Measurements from ENCODE around the gene OOEP.
"Not testable (repeated sequence)": the region's sequence is repeated elsewhere in the genome, so short reads cannot be mapped to it uniquely, and the experiment has no call there.

OOEP gene

DNA sequence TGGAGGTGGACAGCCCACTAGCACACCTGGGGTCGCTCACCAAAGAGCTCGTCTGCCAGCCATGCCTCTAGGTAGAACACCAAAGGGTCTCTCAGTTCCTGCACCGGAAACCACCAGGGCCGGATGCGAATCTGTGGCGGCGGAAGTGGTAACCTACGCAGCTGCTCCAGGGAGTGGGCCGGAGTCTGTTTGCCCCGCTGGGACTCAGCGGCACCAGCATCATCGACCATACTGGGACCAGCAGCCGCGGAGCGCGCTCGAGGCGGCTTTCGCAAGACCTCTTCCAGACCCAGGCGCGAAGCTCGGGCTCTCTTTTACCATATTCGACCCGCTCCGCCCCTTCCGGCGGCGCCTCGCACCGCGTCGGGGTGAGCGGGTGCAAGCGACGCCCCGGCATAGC lies at the start of gene OOEP:
Gene OOEP (minus strand): TSS at position 335 of the 400 bp plus-strand sequence. CDS start 105 bp downstream, at position 230.
- DNase-seq = no peak

DNA sequence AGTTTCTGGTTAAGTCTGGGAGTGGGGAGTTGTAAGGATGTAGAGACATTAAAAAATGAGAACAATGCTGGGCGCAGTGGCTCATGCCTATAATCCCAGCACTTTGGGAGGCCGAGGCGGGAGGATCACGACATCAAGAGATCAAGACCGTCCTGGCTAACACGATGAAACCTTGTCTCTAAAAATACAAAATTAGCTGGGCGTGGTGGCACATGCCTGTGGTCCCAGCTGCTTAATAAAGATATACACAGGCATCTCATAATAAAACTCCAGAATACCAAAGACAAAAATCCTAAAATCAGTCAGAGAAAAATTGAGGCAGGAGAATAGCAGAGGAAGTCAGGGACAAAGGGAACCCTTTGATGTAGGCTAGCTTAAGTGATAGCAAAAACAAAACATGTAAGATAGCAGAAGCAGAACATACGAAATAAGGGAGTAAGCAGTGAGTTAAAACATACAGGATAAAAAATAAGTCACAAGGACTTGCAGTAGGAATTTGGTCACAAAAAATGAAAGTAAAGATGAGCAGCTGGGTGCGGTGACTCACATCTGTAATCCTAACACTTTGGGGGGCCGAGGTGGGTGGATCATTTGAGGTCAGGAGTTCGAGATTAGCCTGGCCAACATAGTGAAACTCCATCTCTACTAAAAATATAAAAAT lies 48.5 kb upstream of the OOEP start:
- DNase-seq = no peak

DNA sequence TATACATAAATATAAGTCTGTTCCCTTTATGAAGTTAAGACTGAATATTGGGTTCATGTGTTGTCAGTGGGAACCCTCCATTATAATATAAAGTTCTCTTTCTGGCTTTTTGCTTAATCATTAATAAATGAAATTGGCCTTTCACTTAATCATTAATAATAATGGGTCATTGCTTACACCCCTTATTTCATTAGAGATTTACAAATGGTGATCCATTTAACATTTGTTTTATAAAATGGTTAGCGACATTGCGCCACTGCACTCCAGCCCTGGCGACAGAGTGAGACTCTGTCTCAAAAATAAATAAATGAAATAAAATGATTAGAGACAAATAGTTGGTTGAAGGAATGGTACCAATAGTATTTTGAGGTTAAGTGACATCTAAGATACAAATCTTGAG lies 43.4 kb upstream of the OOEP start:
- no peak for DNase-seq

DNA sequence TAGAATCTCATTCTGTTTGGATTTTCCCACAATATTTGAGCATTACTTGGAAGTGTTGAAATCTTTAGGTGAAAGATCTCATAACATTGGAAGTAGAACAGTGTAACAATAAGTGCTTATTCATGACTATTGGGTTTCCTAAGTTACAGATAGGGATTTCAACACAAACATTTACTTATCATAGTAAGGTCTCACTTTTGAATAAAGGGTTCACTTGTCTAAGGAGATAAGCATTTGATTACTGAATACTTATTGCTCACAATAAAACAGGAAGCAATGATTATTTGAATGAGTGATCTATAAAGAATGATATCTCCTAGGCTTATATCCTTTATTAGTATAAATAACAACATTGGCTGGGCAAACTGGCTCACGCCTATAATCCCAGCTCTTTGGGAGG lies 39.7 kb upstream of the OOEP start:
- DNase-seq = no peak

DNA sequence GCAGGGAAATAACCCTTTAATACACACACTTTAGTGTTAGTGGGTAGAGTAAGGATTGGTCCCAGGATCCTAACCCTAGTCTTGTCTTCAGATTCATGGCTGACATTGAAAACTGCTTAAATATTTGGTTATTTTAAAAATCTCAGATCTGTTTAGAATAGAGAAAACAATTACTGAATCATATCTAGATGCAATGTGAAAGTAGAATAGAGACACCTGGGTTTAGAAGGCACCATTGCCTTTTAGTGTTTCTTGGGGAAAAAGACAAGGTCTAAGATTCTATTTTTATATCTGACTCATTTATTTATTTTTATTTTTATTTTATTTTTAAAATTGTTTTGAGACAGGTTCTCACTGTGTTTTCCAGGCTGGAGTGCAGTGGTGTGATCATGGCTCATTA lies 31.0 kb upstream of the OOEP start:
- DNase-seq = no peak

DNA sequence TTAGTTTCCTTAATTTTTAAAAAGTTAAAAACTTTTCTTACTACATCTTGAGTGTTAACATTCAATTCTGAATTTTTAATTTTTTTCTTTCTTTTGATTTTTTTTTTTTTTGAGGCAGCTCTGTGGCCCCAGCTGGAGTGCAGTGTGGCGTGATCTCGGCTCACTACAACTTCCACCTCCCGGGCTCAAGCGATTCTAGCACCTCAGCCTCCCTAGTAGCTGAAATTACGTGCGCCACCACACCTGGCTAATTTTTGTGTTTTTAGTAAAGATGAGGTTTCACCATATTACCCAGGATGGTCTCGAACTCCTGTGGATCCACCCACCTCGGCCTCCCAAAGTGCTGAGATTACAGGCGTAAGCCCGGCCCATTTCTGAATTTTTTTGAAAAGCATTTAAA lies 26.2 kb upstream of the OOEP start:
- DNase-seq = no peak

DNA sequence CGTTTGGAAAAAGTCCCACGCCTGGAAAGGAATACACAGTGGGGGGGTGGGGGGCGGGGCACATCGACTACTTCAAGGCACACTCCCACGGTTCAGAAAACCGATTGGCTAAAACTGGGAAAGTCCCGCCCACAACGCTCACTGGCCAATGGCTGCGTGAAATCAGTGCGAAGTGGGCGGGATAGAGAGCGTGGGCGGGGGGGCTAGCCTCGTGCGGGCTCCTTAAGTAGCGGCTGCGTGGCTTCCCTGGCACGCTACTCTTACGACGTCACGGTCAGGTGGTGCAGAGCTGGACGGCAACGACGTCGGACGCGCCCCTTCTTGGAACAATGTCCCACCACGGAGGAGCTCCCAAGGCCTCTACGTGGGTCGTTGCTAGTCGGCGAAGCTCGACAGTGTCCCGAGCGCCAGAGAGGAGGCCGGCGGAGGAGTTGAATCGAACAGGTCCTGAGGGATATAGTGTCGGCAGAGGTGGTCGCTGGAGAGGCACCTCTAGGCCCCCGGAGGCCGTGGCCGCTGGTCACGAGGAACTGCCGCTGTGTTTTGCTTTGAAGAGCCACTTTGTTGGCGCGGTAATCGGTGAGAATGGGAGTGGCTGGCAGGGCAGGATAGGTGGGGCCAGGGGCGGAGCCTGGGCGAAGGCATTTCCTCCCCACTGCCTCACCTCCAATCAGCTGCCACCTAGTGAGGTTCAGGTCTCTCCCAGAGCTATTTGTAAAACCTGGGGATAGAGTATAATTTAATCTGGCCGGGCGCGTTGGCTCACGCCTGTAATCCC lies 25.1 kb upstream of the OOEP start, which contains the start of gene DDX43:
Gene DDX43 (plus strand): TSS at position 252 of the 778 bp plus-strand sequence. CDS start 78 bp downstream, at position 330.
- peak in 5 of 6 experiments; percentile 11 to 55 (median 24) for DNase-seq

DNA sequence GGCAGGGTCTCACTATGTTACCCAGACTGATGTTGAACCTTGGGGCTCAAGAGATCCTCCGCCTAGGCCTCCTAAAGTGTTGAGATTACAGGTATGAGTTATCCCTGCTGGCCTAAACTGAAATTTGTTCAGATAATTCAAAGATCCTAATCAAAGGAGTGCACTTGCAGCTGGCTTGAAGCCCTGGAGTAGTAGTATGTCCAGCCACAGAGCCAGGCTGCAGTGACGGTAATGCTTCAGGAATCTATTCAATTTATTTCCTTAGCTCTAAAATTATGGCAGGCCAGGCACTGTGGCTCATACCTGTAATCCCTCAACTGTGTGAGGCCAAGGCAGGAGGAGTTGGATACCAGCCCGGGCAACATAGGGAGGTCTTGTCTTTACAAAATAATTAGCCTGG lies 23.6 kb upstream of the OOEP start:
- DNase-seq = no peak

DNA sequence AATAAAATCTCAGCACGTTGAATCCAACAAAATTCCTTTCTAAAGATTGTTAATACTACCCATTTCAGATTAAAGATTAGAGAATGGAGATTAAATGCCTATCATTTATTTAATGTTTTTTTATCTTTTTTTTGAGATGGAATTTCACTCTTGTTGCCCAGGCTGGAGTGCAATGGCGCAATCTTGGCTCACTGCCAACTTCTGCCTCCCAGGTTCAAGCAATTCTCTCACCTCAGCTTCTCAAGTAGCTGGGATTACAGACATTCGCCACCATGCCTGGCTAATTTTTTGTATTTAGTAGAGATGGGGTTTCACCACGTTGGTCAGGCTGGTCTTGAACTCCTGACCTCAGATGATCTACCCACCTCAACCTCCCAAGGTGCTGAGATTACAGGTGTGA lies 22.5 kb upstream of the OOEP start:
- not testable (repeated sequence) for DNase-seq

DNA sequence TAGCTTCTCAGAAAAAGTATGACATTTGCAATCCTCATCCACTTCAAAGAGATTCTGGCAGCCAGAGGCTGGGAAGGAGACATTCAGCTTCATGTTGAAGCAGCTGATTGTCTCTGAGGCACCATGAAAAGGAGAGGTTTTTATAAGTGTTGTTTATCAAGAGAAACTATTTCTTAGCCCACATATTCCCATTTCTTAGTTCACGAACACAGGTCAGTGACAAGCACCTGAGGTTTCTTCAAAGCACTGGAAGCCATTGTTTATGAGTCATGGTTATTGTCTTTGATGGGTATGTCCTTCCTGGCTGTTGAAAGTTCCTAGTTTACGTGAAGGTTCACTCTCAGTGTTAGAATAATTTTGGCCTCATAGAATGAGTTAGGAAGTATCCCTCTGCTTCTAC lies 22.0 kb upstream of the OOEP start:
- no peak for DNase-seq

DNA sequence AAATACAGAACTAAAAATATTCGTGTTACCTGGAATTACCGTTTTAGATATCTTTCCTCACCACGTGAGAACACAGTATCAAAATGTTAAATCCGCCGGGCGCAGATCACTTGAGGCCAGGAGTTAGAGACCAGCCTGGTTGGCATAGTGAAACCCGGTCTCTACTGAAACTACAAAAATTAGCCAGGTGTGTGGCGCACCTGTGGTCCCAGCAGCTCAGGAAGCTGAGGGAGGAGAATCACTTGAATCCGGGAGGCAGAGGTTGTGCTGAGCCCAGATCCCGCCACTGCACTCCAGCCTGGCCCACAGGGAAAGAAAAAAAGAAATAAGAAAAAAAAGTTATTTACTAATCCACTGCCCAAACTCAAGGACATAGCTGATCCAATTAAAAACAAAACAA lies 20.2 kb upstream of the OOEP start:
- no peak for DNase-seq

DNA sequence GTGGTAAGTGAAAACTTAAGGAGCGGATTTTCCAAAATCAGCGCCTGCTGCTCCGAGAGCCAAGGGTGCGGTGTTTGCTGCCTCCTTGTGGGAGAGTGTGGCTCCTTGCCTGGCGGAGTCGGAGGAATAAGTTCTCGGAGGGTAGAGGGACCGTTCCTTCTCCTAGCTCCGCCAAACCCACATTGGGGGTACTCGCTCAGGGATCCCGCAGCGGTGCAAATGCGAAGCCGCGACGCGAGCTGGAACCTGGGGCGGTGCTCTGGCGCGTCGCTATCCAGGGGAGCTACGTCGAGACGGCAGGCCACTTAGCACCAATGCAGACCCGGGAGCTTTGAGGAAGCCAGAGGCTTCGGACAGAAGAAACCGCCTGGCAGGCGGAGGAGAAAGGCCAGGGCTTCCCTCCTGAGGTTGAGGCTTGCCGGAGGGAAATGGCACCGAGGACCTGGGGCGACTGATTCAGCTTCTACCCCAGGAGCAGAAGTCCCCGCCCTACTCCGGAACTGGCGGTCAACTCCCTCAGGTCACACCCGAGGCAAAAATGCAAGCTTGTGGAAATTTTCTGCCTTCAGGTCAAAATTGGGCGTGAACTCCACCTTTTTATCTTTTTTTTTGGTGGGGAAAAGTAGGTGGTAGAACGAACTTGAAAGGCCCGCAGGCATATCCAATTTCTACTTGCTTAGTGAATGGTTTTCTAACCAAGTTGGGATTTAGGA lies 19.3 kb upstream of the OOEP start:
- peak in 2 of 6 experiments; percentile 6 to 15 for DNase-seq

DNA sequence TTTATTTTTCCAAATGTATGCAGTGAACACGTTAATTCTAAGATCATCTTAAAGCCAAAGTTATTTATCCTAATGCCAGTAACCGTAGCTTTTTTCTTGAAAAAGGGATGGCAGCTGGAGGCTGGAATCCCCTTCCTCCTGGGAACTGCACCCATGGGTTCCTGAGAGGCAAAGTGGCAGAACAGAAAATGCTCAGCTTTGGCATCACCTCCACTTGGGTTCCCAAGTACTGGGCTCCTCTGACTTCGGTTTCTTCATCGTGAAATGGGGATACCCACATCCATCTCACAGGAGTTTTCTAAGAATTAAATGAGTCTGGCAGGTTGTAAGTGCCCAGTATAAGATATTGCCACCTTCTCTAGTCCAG lies 18.7 kb upstream of the OOEP start:
- no peak for DNase-seq

DNA sequence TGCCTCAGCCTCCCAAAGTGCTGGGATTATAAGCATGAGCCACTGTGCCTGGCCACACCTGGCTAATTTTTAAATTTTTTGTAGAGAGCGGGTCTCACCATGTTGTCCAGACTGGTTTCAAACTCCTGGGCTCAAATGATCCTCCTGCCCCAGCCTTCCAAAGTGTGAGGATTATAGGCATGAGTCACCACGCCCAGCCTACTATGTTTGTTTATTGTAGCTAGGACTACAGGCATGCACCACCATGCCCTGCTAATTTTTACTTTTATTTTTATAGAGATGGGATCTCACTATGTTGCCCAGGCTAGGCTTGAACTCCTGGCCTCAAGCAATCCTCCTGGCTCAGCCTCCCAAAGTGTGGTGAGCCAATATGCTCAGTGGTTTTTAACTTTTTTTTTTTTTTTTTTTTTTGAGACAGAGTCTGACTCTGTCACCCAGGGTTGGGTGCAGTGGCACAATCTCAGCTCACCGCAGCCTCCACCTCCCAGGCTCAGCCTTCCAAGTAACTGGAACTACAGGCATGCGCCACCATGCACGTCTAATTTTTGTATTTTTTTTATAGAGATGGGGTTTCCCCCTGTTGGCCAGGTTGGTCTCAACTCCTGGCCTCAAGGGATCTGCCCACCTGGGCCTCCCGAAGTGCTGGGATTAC lies 12.9 kb upstream of the OOEP start:
- DNase-seq = no peak

DNA sequence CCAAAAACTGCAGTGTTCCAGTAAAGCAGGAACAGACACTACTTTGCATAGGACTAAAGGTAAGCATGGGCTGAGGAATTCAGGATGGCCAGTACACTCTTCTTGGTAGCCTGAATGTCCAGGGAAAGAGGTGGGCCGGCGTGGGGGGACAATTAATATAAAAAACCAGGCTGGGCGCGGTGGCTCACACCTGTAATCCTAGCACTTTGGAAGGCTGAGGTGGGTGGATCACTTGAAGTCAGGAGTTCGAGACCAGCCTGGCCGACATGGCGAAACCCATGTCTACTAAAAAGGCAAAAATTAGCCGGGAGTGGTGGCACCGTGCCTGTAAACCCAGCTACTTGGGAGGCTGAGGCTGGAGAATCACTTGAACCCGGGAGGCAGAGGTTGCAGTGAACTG lies 11.8 kb upstream of the OOEP start:
- DNase-seq = not testable (repeated sequence)

DNA sequence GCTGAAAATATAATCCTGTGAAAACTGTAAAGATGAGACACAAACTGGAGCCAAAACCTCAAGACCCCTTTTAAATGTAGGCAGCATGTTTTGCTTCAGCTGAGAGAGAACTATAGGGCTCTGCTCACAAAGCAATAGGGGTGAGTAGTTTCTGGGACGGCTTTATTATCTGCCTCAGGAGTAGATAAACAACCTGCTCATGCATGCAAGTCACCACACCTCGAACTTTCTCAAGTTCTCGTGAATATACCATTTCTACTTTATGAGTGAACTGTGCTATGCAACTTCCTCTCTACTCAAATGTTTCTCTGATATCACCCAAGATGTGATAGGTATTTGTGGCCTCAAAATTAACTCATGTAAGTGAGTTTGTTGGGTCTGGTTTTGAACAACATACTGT lies 7.5 kb upstream of the OOEP start:
- no peak for DNase-seq

DNA sequence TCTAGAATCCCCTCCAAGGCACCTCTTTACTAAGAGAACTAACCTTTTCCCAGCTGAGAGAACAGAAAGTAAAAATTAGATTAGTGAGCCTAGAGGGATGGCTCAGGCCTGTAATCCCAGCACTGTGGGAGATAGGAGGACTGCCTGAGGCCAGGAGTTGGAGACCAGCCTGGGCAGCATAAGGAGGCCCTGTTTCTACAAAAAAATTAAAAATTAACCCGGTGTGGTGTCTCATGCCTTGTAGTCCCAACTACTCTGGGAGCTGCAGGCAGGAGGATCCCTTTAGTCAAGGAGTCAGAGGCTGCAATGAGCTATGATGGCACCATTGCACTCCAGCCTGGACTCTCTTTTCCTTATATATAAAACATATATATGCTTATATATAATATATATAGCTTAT lies 5.5 kb upstream of the OOEP start:
- DNase-seq = no peak

DNA sequence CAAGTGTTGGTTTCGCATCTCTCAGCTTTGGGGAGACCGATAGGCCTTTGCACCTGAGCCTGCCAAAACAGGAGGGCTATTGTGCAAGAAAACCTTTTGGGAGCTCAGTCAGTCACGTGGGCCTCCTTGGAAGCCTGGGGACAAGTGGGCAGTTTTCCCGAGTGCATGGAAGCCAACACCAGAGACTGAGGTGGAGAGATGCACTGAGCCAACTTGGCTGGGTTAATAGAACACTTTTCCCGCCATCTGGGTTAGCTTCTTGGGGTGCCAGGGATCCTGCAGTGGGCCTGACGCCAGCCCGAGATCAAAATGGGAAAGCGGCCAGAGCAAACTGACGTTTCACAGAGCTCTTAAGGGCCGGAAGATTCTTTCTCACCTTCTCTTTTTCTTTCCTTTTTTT lies 2.8 kb upstream of the OOEP start:
- DNase-seq = no peak

DNA sequence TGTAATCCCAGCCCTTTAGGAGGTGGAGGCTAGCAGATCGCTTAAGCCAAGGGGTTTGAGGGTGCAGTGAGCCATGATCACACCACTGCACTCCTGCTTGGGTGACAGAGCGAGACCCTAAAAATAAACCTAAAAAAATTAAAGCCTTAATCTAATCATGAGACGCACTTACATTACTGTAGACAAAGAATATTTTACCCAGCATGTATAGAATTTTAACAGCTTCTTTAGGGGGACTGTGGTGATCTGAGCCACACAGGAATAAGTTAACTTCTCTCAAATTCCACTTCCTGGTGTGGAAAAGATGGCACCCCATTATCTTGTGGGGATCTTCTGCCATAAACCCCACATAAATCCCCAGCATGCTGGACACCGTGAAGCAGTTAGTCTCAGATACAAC lies 2.3 kb upstream of the OOEP start:
- DNase-seq = no peak

DNA sequence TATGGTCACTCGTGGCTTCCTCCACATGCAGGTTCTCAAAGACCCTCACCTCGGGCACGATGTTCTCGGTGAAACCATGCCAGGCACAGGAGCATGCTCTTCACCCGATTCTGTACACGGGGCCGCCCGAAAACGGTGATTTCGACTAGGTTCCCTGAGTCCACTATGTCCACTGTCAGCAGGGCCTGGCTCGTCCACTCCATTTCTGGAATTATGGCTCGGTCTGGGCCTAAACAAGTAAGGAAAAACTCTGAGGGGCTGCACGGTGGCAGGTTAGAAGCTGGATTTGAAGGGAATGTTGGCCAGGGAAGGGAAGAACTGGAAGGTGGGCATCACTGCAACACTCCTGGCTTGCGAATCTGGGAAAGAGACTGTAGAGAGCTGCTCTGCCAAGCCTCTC lies 540 bp downstream of the OOEP start:
- DNase-seq = no peak

DNA sequence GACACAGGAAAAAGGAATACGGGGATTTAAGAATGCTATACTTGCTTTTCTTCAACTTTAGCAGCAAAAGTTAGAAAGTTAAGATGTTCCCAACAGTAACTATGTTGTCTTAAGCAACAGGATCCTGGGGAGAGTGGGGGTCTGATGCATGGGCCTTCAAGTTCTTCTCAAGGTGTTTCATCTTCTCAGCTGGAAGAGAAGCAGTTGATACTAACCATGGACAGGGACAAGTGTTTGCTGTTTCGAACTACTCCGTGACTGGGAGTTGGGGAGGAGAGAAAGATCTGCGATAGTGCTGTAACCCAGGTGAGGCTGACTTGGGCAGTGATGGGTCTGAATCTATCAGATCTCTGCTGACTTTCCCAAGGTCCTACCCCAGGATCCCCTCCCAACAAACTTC lies 1.0 kb downstream of the OOEP start:
- DNase-seq = no peak

DNA sequence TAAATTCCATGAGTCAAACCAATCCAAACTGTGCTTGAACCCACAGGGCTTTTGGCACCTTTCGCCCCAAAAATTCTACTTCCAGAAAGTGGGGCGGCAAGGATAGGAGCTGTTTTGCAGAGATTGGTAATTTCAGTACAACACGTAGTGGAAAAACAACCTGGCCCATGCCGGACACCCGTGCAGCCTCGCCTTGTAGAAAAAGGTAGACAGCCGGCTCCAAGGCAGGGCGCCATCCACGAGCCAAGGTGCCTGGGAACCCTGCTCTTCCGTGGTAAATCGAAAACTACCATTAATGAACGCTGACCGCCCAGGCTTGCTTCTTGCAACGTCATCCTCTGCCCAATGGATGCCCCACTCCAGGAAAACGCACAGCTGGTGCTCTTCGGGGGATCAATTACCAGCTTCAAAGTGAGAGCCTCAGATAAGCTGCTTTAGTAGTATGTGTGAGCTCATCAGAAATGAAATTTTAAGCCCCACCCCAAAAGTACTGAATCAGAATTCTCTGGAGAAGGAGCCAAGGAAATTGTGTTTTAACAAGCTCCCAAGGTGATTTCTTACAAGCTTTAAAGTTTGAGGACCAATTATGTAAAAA lies 1.8 kb downstream of the OOEP start:
- no peak for DNase-seq

DNA sequence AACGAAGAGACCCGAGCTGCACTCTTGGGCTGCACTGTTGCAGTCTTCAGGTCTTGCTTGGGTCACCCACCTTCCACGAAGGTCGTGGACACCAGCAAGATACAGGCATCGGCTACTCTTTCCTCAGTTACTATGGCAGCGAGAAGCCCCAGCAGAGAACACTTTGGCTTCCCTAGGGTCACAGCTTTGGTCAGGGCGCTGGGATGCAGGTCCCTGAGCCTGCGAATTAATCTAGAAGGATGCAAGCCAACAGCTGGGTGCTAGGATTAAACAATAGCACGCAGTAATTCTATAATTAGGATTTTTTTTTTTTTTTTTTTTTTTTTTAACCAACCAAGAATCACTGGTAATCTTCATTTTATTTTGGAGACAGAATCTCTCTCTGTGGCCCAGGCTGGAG lies 5.1 kb downstream of the OOEP start:
- DNase-seq = no peak

Data from stimulated activated naive CD4-positive, alpha-beta T cell (primary cell).